Naive B cell (primary cell): ENCODE measurements around the gene SELPLG. TPM values are rescaled to one million over a fixed set of nuclear protein-coding genes. Genes with fewer than 3 reads are reported as not detected.
A peak's percentile ranks its signal among the peaks of the same experiment; 100 is the strongest.
"Not testable (repeated sequence)": the region's sequence is repeated elsewhere in the genome, so short reads cannot be mapped to it uniquely, and the experiment has no call there.

Experiments
- ATAC-seq, 2 donors: fragments of 150-1000 bp; cut with Tn5 transposase; 2 replicates each; pipeline ENCODE4 v1.10.0; 2021; ENCODE audit warnings: low read depth in 2 of 2, mild to moderate bottlenecking in 2 of 2, moderate library complexity in 2 of 2
- DNase-seq: peaks from one replicate; pipeline ENCODE4 v3.0.0; 2022
- H3K27ac Mint-ChIP-seq, 6 donors: one replicate each; pipeline ENCODE4 v1.8.0; 2020 to 2022; ENCODE audit warnings: mild to moderate bottlenecking in 6 of 6, mixed read lengths in 6 of 6, moderate library complexity in 5 of 6, inconsistent platforms in 2 of 6
- H3K27me3 Mint-ChIP-seq, 3 donors: one replicate each; pipeline ENCODE4 v1.8.0; 2021 to 2022; ENCODE audit warnings: mixed read lengths in 3 of 3, mild to moderate bottlenecking in 1 of 3
- H3K36me3 Mint-ChIP-seq, 2 donors: one replicate each; pipeline ENCODE4 v1.8.0; 2020 to 2022; ENCODE audit warnings: mixed read lengths in 2 of 2, inconsistent platforms in 1 of 2, mild to moderate bottlenecking in 1 of 2
- H3K4me1 Mint-ChIP-seq, 3 donors: one replicate each; pipeline ENCODE4 v1.8.0; 2020 to 2022; ENCODE audit warnings: mixed read lengths in 3 of 3, inconsistent platforms in 1 of 3, mild to moderate bottlenecking in 1 of 3, moderate library complexity in 1 of 3
- H3K4me3 Mint-ChIP-seq, 8 donors: one replicate each; pipeline ENCODE4 v1.8.0; 2020 to 2022; ENCODE audit warnings: mild to moderate bottlenecking in 8 of 8, mixed read lengths in 8 of 8, moderate library complexity in 8 of 8, inconsistent platforms in 2 of 8
- H3K9me3 Mint-ChIP-seq, 7 donors: one replicate each; pipeline ENCODE4 v1.8.0; 2020 to 2022; ENCODE audit warnings: mixed read lengths in 7 of 7, mild to moderate bottlenecking in 5 of 7, inconsistent platforms in 2 of 7, moderate library complexity in 1 of 7
- polyA plus RNA-seq, 6 donors: library from polyadenylated mRNA; unstranded; fragments of 300-500 nt; fragmentation: Illumina TruSeq; gene quantifications; one replicate each; pipeline ENCODE4 v1.2.3, GENCODE V29; 2021; ENCODE audit warnings: low read depth in 6 of 6

SELPLG gene
- polyA plus RNA-seq, 6 donors from 2014 or later: 28.4 to 56.4 (median 36.0) TPM

DNA sequence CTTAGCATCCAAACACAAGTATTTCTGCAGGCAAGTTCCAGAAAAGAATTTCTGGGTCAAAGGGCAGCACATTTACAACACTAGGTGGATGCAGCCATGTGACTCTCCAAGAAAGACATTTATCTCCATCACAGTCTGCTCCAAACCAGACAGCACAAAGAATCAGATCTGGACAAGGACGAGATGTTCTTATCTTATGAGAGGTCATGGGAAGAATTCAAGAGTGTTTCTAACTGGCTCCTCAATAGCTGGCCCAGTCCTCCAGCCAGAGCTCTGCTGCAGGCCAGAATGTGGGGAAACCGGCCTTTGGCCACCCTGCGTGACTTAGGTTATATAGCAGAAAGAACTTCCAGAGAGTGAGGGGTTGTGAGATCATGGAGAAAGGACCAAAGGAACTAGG lies 53.2 kb downstream of the SELPLG start:
- H3K27me3 Mint-ChIP-seq: peaks cover 0 to 6% (median 0%) of the 10 kb centered on the region in 3 donors
- H3K4me1 Mint-ChIP-seq: peaks cover 24 to 31% (median 25%) of the 10 kb centered on the region in 3 donors
- peaks cover 0 to 10% (median 0%) of the 10 kb centered on the region in 7 donors for H3K9me3 Mint-ChIP-seq
- no peaks in the 10 kb centered on the region for H3K36me3 Mint-ChIP-seq
- ATAC-seq: no peak
- H3K4me3 Mint-ChIP-seq: no peak overlapping the region
- peak overlapping the region in 2 of 6 donors; percentile 78 to 81 for H3K27ac Mint-ChIP-seq
- DNase-seq: no peak

DNA sequence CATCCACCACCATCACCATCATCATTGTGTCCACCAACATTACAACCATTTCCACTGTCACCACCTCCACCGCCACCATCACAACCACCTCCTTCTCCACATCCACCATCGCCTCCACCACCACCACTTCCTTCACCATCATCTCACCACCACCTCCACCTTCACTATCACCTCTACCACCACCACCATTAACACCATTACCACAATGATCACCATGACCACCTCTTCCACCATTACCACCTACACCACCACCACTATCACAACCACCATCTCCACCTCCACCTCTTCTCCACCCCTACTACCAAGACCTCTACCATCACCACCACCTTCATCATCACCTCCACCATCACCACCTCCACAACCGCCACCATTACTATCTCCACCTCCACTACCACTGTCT lies 54.9 kb downstream of the SELPLG start:
- H3K4me1 Mint-ChIP-seq: peaks cover 25 to 37% (median 29%) of the 10 kb centered on the region in 3 donors
- H3K4me3 Mint-ChIP-seq: no peak overlapping the region
- DNase-seq (no peak), ATAC-seq (no peak)
- peaks cover 0 to 6% (median 0%) of the 10 kb centered on the region in 3 donors for H3K27me3 Mint-ChIP-seq
- peak overlapping the region in 1 of 6 donors; percentile 37 for H3K27ac Mint-ChIP-seq
- peaks cover 0 to 10% (median 0%) of the 10 kb centered on the region in 7 donors for H3K9me3 Mint-ChIP-seq
- H3K36me3 Mint-ChIP-seq: no peaks in the 10 kb centered on the region

DNA sequence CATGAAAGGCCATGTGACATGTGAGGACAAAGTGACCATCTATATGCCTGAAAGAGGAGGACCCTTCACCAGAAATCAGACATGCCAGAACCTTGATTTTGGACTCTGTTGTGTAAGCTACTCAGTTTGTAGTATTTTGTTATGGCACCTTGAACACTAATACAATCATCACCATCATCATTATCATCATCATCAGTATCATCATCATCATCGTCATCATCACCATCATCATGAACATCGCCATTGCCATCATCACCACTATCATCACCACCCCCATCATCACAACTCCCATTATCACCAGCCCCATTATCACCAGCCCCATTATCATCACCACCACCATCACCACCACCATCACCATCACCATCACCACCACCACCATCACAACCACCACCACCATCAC lies 55.4 kb downstream of the SELPLG start:
- H3K9me3 Mint-ChIP-seq: peaks cover 0 to 10% (median 0%) of the 10 kb centered on the region in 7 donors
- no peak overlapping the region for H3K27ac Mint-ChIP-seq
- no peak for DNase-seq
- peak overlapping the region in 2 of 8 donors; percentile 42 to 52 for H3K4me3 Mint-ChIP-seq
- H3K27me3 Mint-ChIP-seq: peaks cover 0 to 6% (median 0%) of the 10 kb centered on the region in 3 donors
- ATAC-seq: no peak
- H3K4me1 Mint-ChIP-seq: peaks cover 25 to 36% (median 29%) of the 10 kb centered on the region in 3 donors
- no peaks in the 10 kb centered on the region for H3K36me3 Mint-ChIP-seq

DNA sequence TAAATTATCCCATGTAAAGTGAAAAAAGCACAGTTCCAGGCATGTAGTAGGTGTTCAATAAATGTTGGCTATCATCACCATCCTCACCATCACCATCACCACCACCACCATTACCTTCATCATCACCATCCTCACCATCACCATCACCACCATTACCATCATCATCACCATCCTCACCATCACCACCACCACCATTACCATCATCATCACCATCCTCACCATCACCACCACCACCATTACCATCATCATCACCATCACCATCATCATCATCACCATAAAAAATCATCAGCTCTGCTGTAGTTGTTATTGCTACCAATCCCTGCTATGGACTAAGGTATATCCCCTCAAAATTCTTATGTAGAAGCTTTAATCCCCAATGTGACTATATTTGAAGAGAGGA lies 56.2 kb downstream of the SELPLG start:
- no peak for ATAC-seq

DNA sequence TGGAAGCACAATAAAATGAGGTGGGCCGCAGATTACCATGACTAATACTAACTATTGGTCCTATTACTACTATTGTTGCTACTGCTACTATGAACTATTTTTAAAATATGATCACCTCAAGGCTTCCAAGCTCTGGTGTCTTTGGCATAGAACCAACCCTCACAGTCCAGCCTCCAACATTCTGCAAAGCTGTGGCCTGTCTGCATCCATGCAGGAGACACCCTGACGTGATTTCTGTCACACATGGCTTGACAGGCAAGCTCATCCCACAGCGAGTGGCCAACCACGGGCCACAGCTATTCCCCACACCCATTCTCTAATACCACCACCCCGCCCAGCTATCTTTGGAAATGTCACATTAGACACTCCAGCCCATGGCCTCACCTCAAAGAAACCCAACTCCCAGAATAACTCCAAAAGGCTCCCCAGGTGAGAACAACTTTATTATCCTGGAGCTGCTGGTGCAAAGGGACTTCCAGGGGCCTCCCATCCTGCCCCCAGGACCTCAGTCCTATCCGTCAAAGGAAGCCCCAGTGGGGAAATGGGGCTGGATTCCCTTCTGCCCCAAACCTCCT lies 56.9 kb downstream of the SELPLG start:
- peaks cover 36 to 44% (median 37%) of the 10 kb centered on the region in 3 donors for H3K4me1 Mint-ChIP-seq
- H3K27ac Mint-ChIP-seq: peak overlapping the region in 2 of 6 donors; percentile 42 to 85
- no peaks in the 10 kb centered on the region for H3K36me3 Mint-ChIP-seq
- H3K9me3 Mint-ChIP-seq: peaks cover 0 to 10% (median 0%) of the 10 kb centered on the region in 7 donors
- ATAC-seq: no peak
- peaks cover 0 to 6% (median 0%) of the 10 kb centered on the region in 3 donors for H3K27me3 Mint-ChIP-seq
- no peak overlapping the region for H3K4me3 Mint-ChIP-seq
- no peak for DNase-seq

More for the DNA sequence above, 56.2 kb downstream of the SELPLG start:
- H3K9me3 Mint-ChIP-seq: peaks cover 0 to 10% (median 0%) of the 10 kb centered on the region in 7 donors
- DNase-seq: no peak
- peaks cover 0 to 6% (median 0%) of the 10 kb centered on the region in 3 donors for H3K27me3 Mint-ChIP-seq
- H3K4me3 Mint-ChIP-seq: no peak overlapping the region
- H3K4me1 Mint-ChIP-seq: peaks cover 29 to 37% (median 33%) of the 10 kb centered on the region in 3 donors
- H3K27ac Mint-ChIP-seq: peak overlapping the region in 1 of 6 donors; percentile 37
- no peaks in the 10 kb centered on the region for H3K36me3 Mint-ChIP-seq

DNA sequence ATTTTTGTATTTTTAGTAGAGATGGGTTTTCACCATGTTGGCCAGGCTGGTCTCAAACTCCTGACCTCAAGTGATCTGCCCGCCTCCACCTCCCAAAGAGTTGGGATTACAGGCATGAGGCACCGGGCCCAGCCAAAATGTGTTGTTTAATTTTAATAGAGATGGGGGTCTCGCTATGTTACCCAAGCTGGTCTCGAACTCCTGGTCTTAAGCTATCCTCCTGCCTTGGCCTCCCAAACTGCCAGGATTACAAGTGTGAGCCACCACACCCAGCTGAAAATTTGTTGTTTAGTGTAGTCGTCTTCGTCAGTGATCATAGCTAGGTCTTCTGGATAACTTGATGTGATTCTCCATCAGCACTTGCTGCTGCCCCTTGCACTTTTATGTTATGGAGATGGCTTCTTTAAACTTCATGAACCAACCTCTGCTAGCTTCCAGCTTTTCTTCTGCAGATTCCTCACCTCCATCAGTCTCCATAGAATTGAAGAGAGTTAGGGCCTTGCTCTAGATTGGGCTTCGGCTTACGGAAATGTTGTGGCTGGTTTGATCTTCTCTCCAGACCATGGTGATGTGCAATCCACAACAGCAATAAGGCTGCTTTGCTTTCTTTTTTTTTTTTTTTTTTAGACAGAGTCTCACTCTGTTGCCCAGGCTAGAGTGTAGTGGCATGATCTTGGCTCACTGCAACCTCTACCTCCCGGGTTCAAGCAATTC lies 58.3 kb downstream of the SELPLG start:
- Mint-ChIP-seq H3K36me3 (peaks cover 0 to 4% of the 10 kb centered on the region in 2 donors), H3K27me3 (peaks cover 0 to 6% (median 0%) of the 10 kb centered on the region in 3 donors), H3K9me3 (peaks cover 0 to 10% (median 0%) of the 10 kb centered on the region in 7 donors), H3K4me3 (no peak overlapping the region), H3K27ac (peak overlapping the region in 3 of 6 donors; percentile 47 to 64 (median 52)), H3K4me1 (peaks cover 36 to 55% (median 42%) of the 10 kb centered on the region in 3 donors)
- DNase-seq: no peak
- ATAC-seq: no peak

DNA sequence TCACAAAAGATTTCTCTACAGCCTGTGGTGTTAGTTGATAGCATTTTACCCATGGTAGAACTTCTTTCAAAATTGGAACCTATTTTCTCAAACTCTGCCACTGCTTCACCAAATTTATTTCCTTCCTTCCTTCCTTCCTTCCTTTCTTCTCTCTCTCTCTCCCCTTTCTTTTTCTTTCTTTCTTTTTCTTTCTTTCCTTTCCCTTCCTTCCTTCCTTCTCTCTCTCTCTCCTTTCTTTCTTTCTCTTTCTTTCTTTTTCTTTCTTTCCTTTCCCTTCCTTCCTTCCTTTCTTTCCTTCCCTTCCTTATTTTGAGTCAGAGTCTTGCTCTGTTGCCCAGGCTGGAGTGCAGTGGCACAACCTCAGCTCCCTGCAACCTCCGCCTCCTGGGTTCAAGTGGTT lies 59.4 kb downstream of the SELPLG start:
- H3K4me1 Mint-ChIP-seq: peaks cover 31 to 51% (median 32%) of the 10 kb centered on the region in 3 donors
- not testable (repeated sequence) for H3K9me3 Mint-ChIP-seq, H3K4me3 Mint-ChIP-seq, H3K36me3 Mint-ChIP-seq, DNase-seq, ATAC-seq, H3K27me3 Mint-ChIP-seq
- H3K27ac Mint-ChIP-seq: peak overlapping the region in 1 of 6 donors; percentile 83

DNA sequence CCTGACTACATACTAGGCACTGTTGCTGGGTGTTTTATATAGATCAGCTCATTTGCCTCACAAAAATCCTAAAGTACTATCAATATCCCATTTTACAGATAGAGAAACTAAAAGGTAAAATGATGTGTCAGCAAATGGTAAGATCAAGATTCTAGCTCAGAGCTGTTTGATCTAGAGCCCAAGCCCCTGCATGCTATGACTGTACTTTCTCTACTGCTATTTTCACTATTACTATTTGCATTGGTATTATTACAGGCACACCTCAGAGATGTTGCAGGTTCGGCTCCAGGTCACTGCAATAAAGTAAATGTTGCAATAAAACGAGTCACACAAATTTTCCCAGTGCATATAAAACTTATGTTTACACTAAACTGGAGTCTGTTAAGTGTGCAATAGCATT lies 60.4 kb downstream of the SELPLG start:
- H3K27ac Mint-ChIP-seq: peak overlapping the region in 1 of 6 donors; percentile 96

DNA sequence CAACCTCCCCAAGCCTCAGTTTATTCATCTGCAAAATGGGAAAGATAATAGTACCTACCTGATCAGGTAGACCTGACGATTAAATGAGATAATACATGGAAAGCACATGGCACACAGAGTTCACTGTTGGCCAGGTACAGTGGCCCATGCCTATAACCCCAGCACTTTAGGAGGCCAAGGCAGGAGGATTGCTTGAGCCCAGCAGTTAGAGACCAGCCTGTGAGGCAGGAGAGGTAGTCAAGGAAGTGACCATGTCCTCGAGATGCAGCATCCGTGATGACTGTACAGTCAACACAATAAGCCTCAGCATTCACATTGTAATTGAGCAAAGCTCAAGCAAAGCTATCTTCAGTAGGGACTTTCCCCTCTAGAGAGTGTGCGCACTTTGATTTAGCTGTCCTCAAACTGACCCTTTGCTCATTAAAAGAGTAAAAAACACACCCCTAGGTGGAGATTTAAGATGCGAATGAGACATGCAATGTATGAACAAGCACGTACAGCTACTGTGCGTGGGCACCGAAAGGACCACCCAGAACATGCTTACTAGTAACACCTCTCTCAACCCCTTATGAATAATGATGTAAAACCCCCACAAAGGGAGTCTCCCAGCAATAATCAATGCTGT lies 61.4 kb downstream of the SELPLG start:
- Mint-ChIP-seq H3K4me1 (peaks cover 34 to 62% (median 39%) of the 10 kb centered on the region in 3 donors), H3K36me3 (peaks cover 9 to 17% of the 10 kb centered on the region in 2 donors), H3K27me3 (peaks cover 0 to under 1% (median 0%) of the 10 kb centered on the region in 3 donors), H3K4me3 (peak overlapping the region in 1 of 8 donors; percentile 19), H3K27ac (peak overlapping the region in 5 of 6 donors; percentile 10 to 96 (median 86)), H3K9me3 (no peaks in the 10 kb centered on the region)
- ATAC-seq: peak; percentile 33 to 35
- no peak for DNase-seq

More for the DNA sequence above, 60.4 kb downstream of the SELPLG start:
- no peak for ATAC-seq
- DNase-seq: no peak
- H3K27me3 Mint-ChIP-seq: peaks cover 0 to 6% (median 0%) of the 10 kb centered on the region in 3 donors
- peaks cover 0 to under 1% (median 0%) of the 10 kb centered on the region in 7 donors for H3K9me3 Mint-ChIP-seq
- peaks cover 29 to 52% (median 31%) of the 10 kb centered on the region in 3 donors for H3K4me1 Mint-ChIP-seq
- peaks cover 7 to 16% of the 10 kb centered on the region in 2 donors for H3K36me3 Mint-ChIP-seq
- H3K4me3 Mint-ChIP-seq: peak overlapping the region in 1 of 8 donors; percentile 38

Other genes with a start within 250 kb of the SELPLG start
- 1 to 10 TPM; 1.6 to 4.9 (median 3.1) TPM for gene FICD, start 118.6 kb downstream of the SELPLG start, polyA plus RNA-seq
- 10 to 100 TPM; 24.7 to 57.9 (median 36.4) TPM for gene SART3, start 72.7 kb downstream of the SELPLG start, polyA plus RNA-seq
- 100 to 1,000 TPM; 316 to 418 (median 365) TPM for gene ISCU, start 71.3 kb downstream of the SELPLG start, polyA plus RNA-seq
- not detected for gene TMEM119, start 35.8 kb downstream of the SELPLG start, polyA plus RNA-seq
- gene CORO1C, start 97.6 kb upstream of the SELPLG start, polyA plus RNA-seq: 10 to 100 TPM; 71.0 to 84.7 (median 73.4) TPM
- gene SSH1, start 223.7 kb upstream of the SELPLG start, polyA plus RNA-seq: 10 to 100 TPM in 2 of 6 donors, 1 to 10 TPM in 3, not detected in 1; 5.1 to 16.6 (median 5.8) TPM
- gene DAO, start 246.2 kb upstream of the SELPLG start, polyA plus RNA-seq: not detected